Measurements from ENCODE around the gene TCEAL9. TPM values are rescaled to one million over a fixed set of nuclear protein-coding genes. Genes with fewer than 3 reads are reported as not detected.

Gene TCEAL9, protein sequence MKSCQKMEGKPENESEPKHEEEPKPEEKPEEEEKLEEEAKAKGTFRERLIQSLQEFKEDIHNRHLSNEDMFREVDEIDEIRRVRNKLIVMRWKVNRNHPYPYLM
- total RNA-seq = 93.7 and 102 TPM in 2 replicates

DNA sequence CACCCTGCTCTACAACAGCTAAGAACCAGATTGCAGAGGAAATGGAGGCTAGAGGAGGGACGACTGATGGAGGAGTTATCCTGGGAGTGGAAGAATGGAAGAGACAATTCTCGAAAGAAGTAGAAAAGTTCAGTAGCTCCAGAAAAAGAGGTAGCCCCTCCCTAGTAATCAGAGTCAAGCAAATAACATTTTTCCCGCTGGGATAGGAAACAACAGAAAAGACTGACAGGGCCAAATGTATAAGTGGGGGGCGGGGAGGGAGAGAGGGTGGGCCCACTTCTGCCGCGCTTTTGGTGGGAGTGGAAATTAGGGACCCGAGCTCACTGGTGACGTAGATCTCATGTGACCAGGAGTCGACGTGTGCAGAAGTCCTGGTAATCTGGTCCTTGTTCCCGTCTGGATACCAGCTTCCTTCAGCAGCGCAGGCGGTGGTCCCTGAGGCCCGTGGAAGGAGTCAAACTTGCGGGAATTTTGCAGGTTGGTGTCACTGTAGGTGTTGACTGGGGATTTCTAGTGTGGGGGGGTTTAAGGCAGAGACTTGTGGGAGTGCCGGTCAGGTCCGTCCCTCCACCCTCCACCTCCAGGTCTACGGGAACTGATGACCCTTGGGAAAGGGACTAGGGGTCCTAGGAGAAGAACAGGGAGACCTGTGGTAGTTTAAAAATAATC lies at the start of gene TCEAL9:
TSS of gene TCEAL9 (plus strand) at position 377 of the 669 bp plus-strand sequence. CDS start 1,179 bp downstream, outside the sequence.

DNA sequence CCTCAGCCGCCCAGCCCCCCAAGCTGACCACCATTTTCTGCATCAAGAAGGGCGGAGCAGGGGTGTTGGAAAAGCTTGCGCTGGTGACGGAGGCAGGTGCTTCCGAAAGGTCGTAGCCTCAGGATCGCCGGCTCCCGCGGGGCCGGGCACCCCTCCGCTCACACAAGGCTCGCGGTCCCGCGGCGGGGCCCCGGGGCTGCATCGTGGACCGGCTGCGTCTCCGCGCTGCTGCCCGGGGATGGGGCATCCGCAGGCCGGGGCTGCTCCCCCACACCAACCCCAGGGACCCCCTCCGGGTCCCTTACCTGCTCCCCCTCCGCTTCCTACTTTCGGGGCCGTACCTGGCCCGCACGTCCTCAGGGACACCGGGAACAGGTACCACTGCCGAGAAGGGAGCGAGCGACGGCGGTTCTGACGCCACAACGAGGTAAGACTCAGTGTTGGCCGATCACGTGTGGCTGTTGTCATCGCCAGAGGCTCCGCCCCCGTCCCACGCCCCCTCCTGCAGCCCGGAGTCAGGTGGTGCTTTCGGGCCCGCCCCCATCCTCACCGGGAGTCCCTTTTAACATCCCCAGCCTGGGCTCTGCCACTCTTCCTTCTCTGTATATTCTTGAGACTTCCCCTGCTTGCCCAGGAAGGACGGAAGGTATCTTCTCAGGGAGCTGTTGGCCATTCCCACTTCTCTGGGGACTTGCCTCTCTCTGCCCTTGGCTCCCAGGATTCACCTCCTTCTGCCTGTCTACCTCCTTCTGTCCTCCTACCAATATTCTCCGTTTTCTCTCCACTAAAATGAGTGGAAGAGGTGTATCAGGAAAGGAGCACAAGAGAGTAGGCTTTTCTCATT lies 45.5 kb upstream of the TCEAL9 start, which contains the start of gene BEX2:
TSS of gene BEX2 (minus strand) at position 436 of the 844 bp plus-strand sequence. CDS start 1,014 bp downstream, outside the sequence.

DNA sequence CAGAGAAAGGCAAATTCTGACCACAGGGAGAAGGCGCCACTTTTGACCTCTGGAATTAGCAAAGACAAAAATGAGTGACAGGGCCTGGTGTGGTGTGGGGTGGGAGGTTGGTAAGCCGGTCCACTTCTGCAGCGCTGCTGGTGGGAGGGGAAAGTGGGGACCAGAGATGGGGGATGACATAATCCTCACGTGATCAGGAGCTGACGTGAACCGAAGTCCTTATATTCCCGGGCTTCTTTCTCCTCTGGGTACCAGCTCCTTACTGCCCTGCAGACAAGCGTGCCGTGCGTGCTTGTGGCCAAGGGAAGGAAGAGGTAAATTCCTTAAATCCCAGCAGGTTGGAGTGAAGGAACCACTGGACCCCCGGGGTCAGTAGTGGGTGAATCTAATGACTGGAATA lies 26.3 kb upstream of the TCEAL9 start, which contains the start of gene TCEAL7:
TSS of gene TCEAL7 (plus strand) at position 249 of the 400 bp plus-strand sequence. CDS start 1,165 bp downstream, outside the sequence.

DNA sequence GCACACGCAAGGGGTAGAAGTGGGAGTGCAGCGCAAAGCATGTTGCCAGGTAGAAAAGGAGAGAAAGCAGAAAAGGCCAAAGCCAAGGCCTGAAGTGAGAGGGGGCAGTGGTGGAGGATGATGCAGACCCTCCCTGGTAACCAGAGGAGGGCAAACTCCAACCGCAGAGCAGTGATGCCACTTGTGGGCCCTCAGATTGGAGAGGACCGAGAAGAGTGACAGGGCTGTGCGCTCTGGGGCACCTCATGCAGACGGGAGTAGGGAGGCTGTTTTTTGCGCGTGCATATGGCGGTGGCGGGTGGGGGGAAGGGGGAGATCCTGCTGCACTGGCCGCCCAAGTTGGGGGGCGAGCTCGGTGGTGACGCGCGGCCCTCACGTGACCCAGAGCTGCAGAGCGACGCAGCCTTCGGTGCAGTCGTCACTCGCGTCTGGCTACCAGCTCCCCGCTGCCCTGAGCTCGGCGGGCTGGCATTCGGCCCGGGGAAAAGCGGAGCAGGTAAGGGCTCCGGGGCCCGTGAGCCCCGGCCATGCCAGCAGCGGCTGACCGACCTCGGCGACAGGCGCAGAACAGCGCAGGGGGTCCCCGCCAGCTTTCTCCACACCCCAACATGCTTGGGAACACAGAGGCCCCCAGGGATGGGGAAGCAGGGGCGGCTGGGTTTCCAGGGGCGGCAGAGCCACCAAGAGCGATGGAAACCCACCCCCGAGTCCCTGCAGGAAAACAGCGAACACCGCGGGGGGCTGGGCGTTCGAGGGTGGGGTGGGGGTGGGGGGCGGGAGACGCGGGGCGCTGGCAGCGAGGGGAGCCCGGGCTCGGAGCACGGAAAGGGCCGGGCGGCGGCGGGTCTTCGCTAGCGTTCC lies 20.0 kb downstream of the TCEAL9 start, which contains the start of gene BEX3:
TSS of gene BEX3 (plus strand) at position 421 of the 861 bp plus-strand sequence. CDS start 984 bp downstream, outside the sequence.

Other genes with a start within 250 kb of the TCEAL9 start
- 13.7 TPM in 2 replicates for gene BEX4, start 141.4 kb upstream of the TCEAL9 start, total RNA-seq
- gene TCEAL8, start 101.4 kb upstream of the TCEAL9 start, total RNA-seq = 62.8 and 72.3 TPM in 2 replicates
- gene TCEAL5, start 79.8 kb upstream of the TCEAL9 start, total RNA-seq = not detected in 2 replicates
- 0.73 and 1.7 TPM in 2 replicates for gene BEX2, start 45.5 kb upstream of the TCEAL9 start, total RNA-seq
- 1.2 and 5.3 TPM in 2 replicates for gene TCEAL7, start 26.3 kb upstream of the TCEAL9 start, total RNA-seq
- gene BEX3, start 20.0 kb downstream of the TCEAL9 start, total RNA-seq = 191 and 218 TPM in 2 replicates
- not detected in 2 replicates for gene RAB40A, start 163.0 kb downstream of the TCEAL9 start, total RNA-seq
- 41.0 and 53.2 TPM in 2 replicates for gene TCEAL4, start 229.0 kb downstream of the TCEAL9 start, total RNA-seq

All from mammary microvascular endothelial cell (primary cell).